HepG2 (cell line): ENCODE measurements around the gene NECAB2.
A peak's percentile ranks its signal among the peaks of the same experiment; 100 is the strongest.

Source experiments
- CTCF ChIP-seq: sonication (generic); formaldehyde crosslinking; IDR thresholded peaks from 2 replicates; pipeline ENCODE4 v1.5.0; 2020; ENCODE audit warnings: mild to moderate bottlenecking, missing genetic modification reagents, moderate library complexity
- FOXM1 ChIP-seq: sonication (generic); formaldehyde crosslinking; IDR thresholded peaks from 2 replicates; pipeline ENCODE4 v1.5.0; 2020; ENCODE audit warnings: missing genetic modification reagents
- HMG20A ChIP-seq: IDR thresholded peaks from 2 replicates; pipeline ENCODE4 v1.6.1; 2016; ENCODE audit warnings: borderline replicate concordance
- NFRKB ChIP-seq: fragments of 450-650 bp; IDR thresholded peaks from 2 replicates; pipeline ENCODE4 v1.6.1; 2017
- POLR2A ChIP-seq, 2 experiments: IDR thresholded peaks; 2 replicates each; pipeline ENCODE4 v1.6.1; 2011; ENCODE audit warnings: low read depth in 2 of 2, low read length in 2 of 2, mild to moderate bottlenecking in 1 of 2, moderate library complexity in 1 of 2; ENCODE audit not compliant: insufficient read depth in 1 of 2
- TFDP2 ChIP-seq: sonication (generic); formaldehyde crosslinking; IDR thresholded peaks from 2 replicates; pipeline ENCODE4 v1.4.0; 2020; ENCODE audit warnings: missing genetic modification reagents
- TOPORS ChIP-seq: sonication (generic); formaldehyde crosslinking; IDR thresholded peaks from 2 replicates; pipeline ENCODE4 v1.8.0; 2023; ENCODE audit warnings: mild to moderate bottlenecking, missing genetic modification reagents
- U2AF2 ChIP-seq: fragments of 200-400 bp; formaldehyde crosslinking; IDR thresholded peaks from 2 replicates; pipeline ENCODE4 v1.6.1; 2017; ENCODE audit warnings: low read depth, mild to moderate bottlenecking, low read length
- YY1 ChIP-seq: IDR thresholded peaks from 2 replicates; pipeline ENCODE4 v1.6.1; 2011; ENCODE audit warnings: low read length, low read depth, moderate library complexity, mild to moderate bottlenecking; ENCODE audit not compliant: insufficient read depth, insufficient replicate concordance
- ZBTB3 ChIP-seq: sonication (generic); formaldehyde crosslinking; IDR thresholded peaks from 2 replicates; pipeline ENCODE4 v1.4.0; 2020; ENCODE audit warnings: low read depth, mild to moderate bottlenecking, moderate library complexity, missing genetic modification reagents, borderline replicate concordance
- ZFP37 ChIP-seq: sonication (generic); formaldehyde crosslinking; IDR thresholded peaks from 2 replicates; pipeline ENCODE4 v1.4.0; 2020; ENCODE audit warnings: missing genetic modification reagents, borderline replicate concordance
- ZNF513 ChIP-seq: sonication (generic); formaldehyde crosslinking; conservative IDR thresholded peaks from 2 replicates; pipeline ENCODE4 v1.5.0; 2020; ENCODE audit warnings: missing genetic modification reagents
- TF ChIP-seq, protein P1 (sequence below): sonication (generic); formaldehyde crosslinking; IDR thresholded peaks from 2 replicates; pipeline ENCODE4 v1.8.0; 2022; ENCODE audit warnings: mild to moderate bottlenecking, missing genetic modification reagents
- TF ChIP-seq, protein P2 (sequence below): sonication (generic); formaldehyde crosslinking; IDR thresholded peaks from 2 replicates; pipeline ENCODE4 v1.8.0; 2022; ENCODE audit warnings: mild to moderate bottlenecking, missing genetic modification reagents, borderline replicate concordance

- 0 out of 2 replicates have a peak, but pooled peaks have one; percentile 5 for TF ChIP-seq CTCF
- TF ChIP-seq TFDP2 (CRISPR knock-in tag) = no peak
- TF ChIP-seq, protein P1, sequence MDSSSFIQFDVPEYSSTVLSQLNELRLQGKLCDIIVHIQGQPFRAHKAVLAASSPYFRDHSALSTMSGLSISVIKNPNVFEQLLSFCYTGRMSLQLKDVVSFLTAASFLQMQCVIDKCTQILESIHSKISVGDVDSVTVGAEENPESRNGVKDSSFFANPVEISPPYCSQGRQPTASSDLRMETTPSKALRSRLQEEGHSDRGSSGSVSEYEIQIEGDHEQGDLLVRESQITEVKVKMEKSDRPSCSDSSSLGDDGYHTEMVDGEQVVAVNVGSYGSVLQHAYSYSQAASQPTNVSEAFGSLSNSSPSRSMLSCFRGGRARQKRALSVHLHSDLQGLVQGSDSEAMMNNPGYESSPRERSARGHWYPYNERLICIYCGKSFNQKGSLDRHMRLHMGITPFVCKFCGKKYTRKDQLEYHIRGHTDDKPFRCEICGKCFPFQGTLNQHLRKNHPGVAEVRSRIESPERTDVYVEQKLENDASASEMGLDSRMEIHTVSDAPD (CRISPR knock-in tag) = no peak
- no peak for TF ChIP-seq ZFP37
- no peak for TF ChIP-seq FOXM1
- no peak for TF ChIP-seq YY1
- TF ChIP-seq TOPORS (CRISPR knock-in tag) = no peak
- TF ChIP-seq U2AF2 = no peak
- TF ChIP-seq ZNF513 (CRISPR knock-in tag) = no peak
- TF ChIP-seq HMG20A (CRISPR knock-in tag) = no peak
- TF ChIP-seq NFRKB = no peak
- TF ChIP-seq, protein P2, sequence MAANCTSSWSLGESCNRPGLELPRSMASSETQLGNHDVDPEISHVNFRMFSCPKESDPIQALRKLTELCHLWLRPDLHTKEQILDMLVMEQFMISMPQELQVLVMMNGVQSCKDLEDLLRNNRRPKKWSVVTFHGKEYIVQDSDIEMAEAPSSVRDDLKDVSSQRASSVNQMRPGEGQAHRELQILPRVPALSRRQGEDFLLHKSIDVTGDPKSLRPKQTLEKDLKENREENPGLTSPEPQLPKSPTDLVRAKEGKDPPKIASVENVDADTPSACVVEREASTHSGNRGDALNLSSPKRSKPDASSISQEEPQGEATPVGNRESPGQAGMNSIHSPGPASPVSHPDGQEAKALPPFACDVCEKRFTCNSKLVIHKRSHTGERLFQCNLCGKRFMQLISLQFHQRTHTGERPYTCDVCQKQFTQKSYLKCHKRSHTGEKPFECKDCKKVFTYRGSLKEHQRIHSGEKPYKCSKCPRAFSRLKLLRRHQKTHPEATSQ (CRISPR knock-in tag) = no peak
- TF ChIP-seq POLR2A (IDR thresholded peaks at IDR 0.05; ENCODE audit: insufficient read depth in 1 of 2, low read depth in 2 of 2, low read length in 2 of 2) = no peak
- TF ChIP-seq ZBTB3 (CRISPR knock-in tag) = no peak
Observed at GRCh38 chr16:83940119-83940518, 27.9 kb upstream of the NECAB2 start.
